ENCODE measurements around the gene PLA2G3. TPM values are rescaled to one million over a fixed set of nuclear protein-coding genes. Genes with fewer than 3 reads are reported as not detected.

The PLA2G3 gene
- polyA plus RNA-seq, 1 experiment, result 0.04 TPM

DNA sequence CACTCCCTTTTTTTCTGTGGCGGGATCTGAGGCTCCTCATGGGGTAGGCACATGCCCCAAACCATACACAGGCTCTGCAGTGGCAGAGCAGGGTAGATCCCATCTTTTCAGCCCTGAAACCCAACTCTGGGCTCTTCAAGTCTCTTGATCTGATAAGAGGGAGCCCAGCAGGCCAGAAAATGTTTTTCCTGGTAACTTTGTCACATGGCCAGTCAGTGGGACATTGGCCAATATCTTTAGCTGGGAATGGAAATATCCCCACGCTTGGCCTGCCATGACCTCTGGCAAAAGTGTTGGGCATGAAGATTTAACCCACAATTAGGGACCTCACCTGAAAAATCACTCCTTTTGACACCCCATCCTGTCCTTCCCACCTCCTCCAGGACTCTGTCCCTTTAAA, 9.4 kb downstream of the PLA2G3 start:
- no peaks in the 10 kb centered on the region for H3K27me3 ChIP-seq (ENCODE audit: control insufficient read depth, insufficient read depth, low read length)
- H3K4me3 ChIP-seq (ENCODE audit: low read depth, low read length), result no peak overlapping the region
- ChIA-PET CTCF (interaction anchor here (1.0 kb wide), 1 partner anchor 23 kb away, joined by 3 read pairs; no protein-coding TSS in a partner anchor), POLR2A (no interaction called here)
- no peaks in the 10 kb centered on the region for H3K36me3 ChIP-seq (ENCODE audit: control insufficient read depth, insufficient read depth, low read length)
- TF ChIP-seq, protein P1, sequence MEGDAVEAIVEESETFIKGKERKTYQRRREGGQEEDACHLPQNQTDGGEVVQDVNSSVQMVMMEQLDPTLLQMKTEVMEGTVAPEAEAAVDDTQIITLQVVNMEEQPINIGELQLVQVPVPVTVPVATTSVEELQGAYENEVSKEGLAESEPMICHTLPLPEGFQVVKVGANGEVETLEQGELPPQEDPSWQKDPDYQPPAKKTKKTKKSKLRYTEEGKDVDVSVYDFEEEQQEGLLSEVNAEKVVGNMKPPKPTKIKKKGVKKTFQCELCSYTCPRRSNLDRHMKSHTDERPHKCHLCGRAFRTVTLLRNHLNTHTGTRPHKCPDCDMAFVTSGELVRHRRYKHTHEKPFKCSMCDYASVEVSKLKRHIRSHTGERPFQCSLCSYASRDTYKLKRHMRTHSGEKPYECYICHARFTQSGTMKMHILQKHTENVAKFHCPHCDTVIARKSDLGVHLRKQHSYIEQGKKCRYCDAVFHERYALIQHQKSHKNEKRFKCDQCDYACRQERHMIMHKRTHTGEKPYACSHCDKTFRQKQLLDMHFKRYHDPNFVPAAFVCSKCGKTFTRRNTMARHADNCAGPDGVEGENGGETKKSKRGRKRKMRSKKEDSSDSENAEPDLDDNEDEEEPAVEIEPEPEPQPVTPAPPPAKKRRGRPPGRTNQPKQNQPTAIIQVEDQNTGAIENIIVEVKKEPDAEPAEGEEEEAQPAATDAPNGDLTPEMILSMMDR (IDR thresholded peaks at IDR 0.05; ENCODE audit: insufficient read depth, low read depth, low read length), result no peak
- DNase-seq (ENCODE audit: low read depth), result no peak

DNA sequence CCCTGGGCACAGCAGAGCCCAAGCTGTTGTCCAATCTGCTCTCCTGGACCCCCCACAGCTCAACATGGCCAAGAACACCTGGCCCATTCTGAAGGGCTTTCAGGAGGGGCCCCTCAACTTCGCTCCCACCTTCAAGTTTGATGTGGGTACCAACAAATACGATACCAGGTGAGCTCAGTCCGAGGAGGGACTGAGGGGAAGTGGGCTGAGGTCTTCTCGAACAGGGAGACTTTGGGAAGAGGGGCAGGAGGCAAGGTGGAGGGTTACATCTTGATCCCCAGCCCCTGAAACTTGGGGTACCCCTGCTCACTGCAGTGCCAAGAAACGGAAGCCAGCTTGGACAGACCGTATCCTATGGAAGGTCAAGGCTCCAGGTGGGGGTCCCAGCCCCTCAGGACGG, 12.2 kb downstream of the PLA2G3 start:
- no peak for DNase-seq (ENCODE audit: low read depth)
- no peaks in the 10 kb centered on the region; the same call in 1 of the 2 replicates for H3K27me3 ChIP-seq (ENCODE audit: control insufficient read depth, insufficient read depth, low read length)
- TF ChIP-seq, protein P1 (IDR thresholded peaks at IDR 0.05; ENCODE audit: insufficient read depth, low read depth, low read length), result no peak
- no peaks in the 10 kb centered on the region for H3K36me3 ChIP-seq (ENCODE audit: control insufficient read depth, insufficient read depth, low read length)
- ChIA-PET CTCF (interaction anchor here (1.3 kb wide), 2 partner anchors 19 to 21 kb away, joined by 3 to 4 read pairs; no protein-coding TSS in a partner anchor), POLR2A (no interaction called here)
- no peak overlapping the region for H3K4me3 ChIP-seq (ENCODE audit: low read depth, low read length)

DNA sequence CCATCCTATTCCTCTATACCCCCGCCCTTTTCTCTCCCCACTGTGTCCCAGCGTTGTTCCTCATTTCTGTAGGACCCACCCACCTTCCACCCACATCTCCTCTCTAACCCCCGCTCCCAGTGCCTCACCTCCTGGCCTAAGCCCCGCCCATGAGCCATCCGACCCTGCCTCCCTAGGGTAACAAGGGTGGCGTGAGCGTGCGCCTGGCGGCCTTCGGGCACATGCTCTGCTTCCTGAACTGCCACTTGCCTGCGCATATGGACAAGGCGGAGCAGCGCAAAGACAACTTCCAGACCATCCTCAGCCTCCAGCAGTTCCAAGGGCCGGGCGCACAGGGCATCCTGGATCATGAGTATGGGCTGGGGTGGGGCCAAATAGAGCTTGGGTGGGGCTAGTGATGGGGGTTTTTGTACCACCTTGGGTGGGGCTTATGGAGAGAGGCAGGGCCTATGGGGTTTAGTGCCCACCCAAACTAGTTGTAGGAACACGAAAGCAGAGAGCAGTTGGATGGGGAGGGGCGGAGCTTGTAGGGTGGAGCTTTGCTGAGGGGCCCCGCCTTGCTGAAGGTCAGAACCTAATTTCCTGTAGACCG, 13.0 kb downstream of the PLA2G3 start:
- TF ChIP-seq, protein P1 (IDR thresholded peaks at IDR 0.05; ENCODE audit: insufficient read depth, low read depth, low read length), result no peak
- Histone ChIP-seq H3K4me3 (ENCODE audit: low read depth, low read length) (no peak overlapping the region), H3K27me3 (ENCODE audit: control insufficient read depth, insufficient read depth, low read length) (no peaks in the 10 kb centered on the region; the same call in 1 of the 2 replicates), H3K36me3 (ENCODE audit: control insufficient read depth, insufficient read depth, low read length) (no peaks in the 10 kb centered on the region)
- ChIA-PET CTCF (interaction anchor here (0.7 to 1.3 kb wide), 3 partner anchors 20 to 306 kb away, joined by 3 to 4 read pairs (median 3); no protein-coding TSS in a partner anchor), POLR2A (no interaction called here)
- DNase-seq (ENCODE audit: low read depth), result no peak

DNA sequence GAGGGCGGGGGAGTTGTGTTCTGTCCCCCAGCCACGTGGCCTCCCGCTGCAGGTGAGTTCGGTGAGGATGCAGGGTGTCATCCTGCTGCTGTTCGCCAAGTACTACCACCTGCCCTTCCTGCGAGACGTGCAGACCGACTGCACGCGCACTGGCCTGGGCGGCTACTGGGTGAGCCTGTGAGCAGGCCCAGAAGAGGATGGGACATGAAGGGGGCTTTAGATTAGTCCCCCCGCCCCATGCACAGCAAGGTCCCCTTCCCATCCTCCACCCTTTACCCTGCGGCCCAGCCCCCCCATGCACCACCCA, 13.5 kb downstream of the PLA2G3 start:
- H3K36me3 ChIP-seq (ENCODE audit: control insufficient read depth, insufficient read depth, low read length), result no peaks in the 10 kb centered on the region
- POLR2A ChIA-PET, result no interaction called here
- TF ChIP-seq, protein P1 (IDR thresholded peaks at IDR 0.05; ENCODE audit: insufficient read depth, low read depth, low read length), result no peak
- no peak for DNase-seq (ENCODE audit: low read depth)
- H3K27me3 ChIP-seq (ENCODE audit: control insufficient read depth, insufficient read depth, low read length), result no peaks in the 10 kb centered on the region; the same call in 1 of the 2 replicates
- CTCF ChIA-PET, result interaction anchor here (0.7 to 1.3 kb wide), 2 partner anchors 20 to 306 kb away, joined by 3 read pairs; no protein-coding TSS in a partner anchor
- H3K4me3 ChIP-seq (ENCODE audit: low read depth, low read length), result no peak overlapping the region

DNA sequence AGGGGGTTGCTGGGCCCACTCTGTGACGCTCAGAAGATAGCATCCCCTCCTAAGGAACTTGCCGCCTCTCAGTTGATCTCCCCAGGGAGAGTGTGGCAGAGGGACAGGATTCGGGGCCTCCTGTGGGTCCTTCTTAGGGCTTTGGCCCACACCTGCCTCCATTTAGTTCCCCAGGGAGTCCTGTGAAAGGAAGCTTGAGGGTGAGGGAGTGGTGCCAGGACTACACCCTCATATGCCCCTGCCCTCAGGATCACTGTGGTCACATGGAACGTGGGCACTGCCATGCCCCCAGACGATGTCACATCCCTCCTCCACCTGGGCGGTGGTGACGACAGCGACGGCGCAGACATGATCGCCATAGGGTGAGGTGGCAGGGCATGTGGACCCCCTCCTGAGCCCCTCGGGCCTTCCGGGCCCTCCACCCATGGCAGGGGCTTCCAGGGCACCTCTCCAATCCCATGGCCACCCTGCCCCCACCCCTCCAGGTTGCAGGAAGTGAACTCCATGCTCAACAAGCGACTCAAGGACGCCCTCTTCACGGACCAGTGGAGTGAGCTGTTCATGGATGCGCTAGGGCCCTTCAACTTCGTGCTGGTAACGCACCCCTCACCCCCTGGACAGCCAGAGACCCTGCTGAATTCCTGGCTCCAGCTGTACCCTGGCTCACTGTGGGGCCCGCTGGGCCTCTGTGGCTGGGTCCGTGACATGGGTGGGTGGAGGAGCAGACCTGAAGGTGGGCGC, 14.0 kb downstream of the PLA2G3 start:
- ChIA-PET POLR2A (no interaction called here), CTCF (interaction anchor here (0.7 to 2.2 kb wide), 2 partner anchors 19 to 305 kb away, joined by 3 to 10 read pairs; partner anchors contain the start of gene SELENOM)
- Histone ChIP-seq H3K27me3 (ENCODE audit: control insufficient read depth, insufficient read depth, low read length) (no peaks in the 10 kb centered on the region; the same call in 1 of the 2 replicates), H3K4me3 (ENCODE audit: low read depth, low read length) (no peak overlapping the region), H3K36me3 (ENCODE audit: control insufficient read depth, insufficient read depth, low read length) (no peaks in the 10 kb centered on the region)
- TF ChIP-seq, protein P1 (IDR thresholded peaks at IDR 0.05; ENCODE audit: insufficient read depth, low read depth, low read length), result no peak
- DNase-seq (ENCODE audit: low read depth), result no peak

All from BJ (cell line).